Stimulated activated CD4-positive, alpha-beta T cell treated with anti-CD3 and anti-CD28 coated beads, Interleukin-12 subunit alpha, Interleukin-12 subunit beta, amount 100 ng/mL, for 48 hours (primary cell): ENCODE measurements around the gene ESR1.
"Not testable (repeated sequence)": the region's sequence is repeated elsewhere in the genome, so short reads cannot be mapped to it uniquely, and the experiment has no call there.

Experiments used
- DNase-seq, 3 donors: peaks; one replicate each; pipeline ENCODE4 v3.0.0-alpha.2; 2020; ENCODE audit warnings: low read depth in 2 of 3, low spot score in 1 of 3

Gene ESR1

GRCh38 chr6:152050451-152051195 is 243.1 kb downstream of the ESR1 start:
- no peak for DNase-seq

DNA sequence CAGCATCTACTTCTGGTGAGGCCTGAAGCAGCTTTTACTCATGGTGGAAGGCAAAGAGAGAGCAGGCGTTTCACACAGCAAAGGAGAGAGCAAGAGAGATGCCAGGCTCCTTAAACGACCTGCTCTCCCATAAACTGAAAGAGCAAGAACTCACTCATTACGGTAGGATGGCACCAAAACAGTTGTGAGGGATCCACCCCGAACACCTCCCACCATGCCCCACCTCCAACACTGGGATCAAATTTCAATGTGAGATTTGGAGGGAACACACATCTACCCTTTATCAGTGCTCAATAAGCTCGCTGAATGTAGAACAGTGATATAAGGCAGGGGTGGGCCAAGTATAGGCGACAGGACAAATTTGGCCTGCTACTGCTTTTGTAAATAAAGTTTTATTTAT is 244.6 kb downstream of the ESR1 start:
- DNase-seq = no peak

DNA sequence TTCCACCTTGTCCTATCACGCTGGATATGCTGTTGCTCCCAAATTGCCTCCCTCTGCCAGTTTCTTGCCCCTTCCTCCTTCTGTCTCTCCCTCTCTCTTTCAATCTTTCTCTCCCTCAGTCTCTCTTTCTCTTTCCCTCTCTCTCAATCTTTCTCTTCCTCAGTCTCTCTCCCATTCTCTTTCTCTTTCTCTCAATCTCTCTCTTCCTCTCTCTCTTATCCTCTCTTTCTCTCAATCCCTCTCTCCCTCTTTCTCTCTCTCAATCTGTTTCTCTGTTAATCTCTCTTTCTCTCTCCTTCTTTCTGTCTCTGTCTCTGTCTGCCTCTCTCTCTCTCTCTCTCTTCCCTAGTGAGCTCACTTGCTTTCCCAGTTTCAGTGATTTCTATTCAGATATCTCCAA is 245.8 kb downstream of the ESR1 start:
- no peak for DNase-seq

GRCh38 chr6:152054441-152054840 is 247.0 kb downstream of the ESR1 start:
- DNase-seq = no peak

DNA sequence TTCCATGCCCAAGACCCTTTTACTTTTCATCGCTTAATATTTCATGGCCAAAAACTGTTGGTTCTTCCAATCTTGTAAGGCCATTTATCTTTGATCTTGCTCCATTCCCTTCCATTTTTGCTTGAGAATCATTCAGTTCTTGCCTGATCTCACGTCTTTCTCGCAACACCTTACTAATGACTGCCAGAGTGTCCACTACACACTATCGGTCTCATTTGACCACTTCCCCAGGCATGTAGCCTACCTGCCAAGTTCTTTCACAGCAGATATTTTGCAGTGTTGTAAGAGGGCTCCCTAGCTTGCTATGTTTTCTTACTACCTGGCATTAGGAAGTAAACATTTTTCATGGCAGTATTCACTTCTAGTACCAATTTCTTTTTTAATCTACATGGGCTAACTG is 248.0 kb downstream of the ESR1 start:
- no peak for DNase-seq

DNA sequence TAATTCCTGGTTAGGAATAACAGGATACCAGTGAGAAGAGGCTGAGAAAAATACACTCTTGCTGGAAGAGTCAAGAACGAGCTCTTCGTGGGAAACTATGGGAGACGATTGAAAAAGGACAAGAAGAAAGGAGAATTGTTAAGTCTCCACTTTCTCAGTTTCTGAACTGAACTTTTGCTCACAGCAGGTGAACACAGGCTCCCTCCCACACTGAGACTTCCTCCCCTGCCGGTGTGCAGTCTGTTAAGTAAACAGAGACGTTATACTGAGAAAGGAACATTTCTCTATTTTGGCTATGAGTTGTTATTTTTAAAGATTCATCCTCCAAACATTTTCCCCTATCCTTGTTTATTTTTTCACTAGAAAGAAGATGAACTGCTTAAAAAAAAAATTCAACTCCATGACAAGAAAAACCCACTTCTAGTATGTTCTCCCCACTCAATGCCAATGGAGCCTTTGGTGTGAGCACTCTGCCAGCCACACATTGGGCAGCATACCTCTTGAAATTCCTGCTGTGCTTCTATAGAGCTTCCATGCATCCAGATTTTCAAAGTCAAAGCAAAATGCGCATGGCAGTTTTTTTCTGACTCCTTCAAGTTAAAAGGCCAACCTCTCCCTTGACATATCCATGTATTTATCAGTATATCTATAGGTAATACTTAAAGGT is 250.5 kb downstream of the ESR1 start:
- no peak for DNase-seq

- no peak for DNase-seq
These were observed 252.4 kb downstream of the ESR1 start for GRCh38 chr6:152059909-152060308.

DNA sequence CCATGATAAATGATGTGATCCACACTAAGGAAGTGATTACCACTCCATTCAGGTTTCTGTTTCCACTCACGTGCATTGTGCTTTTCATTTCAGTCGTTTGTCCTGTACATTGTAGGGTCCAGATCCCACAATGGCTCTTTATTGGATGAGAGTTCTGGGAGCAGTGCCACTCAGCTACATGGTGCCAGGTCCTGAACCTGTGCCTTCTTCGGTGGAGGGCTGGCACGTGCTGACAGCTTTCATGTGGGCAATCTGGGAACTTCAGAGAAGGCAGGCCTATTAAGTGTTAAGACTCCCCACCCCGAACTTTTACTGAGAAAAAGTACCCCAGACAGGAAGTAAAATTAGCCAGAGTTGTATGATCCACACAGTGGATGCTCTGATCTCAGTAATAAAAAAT is 255.0 kb downstream of the ESR1 start:
- DNase-seq = no peak

DNA sequence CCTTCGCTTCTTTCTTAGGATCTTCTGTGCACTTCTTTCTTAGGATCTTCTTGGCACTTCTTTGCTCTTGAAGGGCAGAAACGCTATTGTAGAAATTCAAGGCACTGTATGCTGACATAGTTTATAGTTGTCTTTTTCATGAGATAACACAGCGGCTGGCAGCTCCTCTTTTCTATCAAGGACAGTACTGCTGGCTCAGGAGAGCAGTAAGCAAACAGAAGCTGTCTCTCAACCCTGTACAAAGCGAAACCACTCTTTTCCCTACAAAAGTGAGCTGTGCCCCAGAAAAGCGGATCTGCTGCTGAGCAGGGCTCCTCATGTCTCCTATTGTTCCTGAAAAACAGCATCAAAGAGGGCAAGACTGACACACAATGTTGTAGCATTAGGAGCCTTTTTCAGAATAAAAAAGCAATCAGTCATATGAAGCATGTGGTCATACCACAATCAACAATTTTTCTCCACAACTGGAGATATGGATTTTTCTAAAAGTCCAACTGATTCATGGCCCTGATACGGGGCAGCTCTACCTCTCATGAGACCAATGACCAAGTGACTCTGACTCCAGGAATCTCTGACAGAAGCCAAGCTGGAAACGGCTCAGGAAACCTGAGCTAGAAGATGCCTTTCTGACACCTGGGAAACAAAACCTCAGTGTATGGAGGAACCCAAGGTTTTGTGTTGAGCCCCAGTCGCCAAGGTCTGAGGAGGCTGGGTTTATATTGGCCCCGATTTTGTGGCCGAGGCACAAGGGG is 255.9 kb downstream of the ESR1 start:
- no peak for DNase-seq

DNA sequence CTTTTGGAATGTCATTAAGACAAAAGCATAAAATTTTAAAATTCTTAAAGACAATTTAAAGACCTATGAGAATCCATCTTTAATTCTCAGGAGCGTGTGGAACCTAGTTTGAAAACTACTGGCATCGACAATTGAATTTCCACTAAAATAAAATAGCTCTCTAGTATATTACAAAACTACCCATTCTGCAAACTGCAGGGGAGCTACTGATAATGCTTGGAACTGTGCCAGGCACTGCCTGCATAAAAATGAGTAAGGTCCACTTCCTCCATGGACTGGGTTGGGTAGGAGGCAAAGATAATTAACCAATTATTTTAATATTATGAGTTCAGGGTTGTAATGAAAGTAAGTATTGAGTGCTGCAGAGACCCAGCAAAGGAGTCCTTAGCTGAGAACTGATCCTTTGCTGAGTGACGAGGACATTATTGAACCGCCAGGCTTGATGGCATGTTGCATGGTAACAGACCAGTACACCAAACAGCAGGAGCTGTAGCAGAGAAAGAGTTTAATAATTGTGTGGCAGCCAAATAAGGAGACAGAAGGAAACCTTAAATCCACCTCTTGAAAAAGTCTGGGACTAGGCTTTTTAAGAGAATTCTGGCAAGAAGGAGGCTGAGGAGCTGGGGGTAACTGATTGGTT is 261.3 kb downstream of the ESR1 start:
- no peak for DNase-seq

DNA sequence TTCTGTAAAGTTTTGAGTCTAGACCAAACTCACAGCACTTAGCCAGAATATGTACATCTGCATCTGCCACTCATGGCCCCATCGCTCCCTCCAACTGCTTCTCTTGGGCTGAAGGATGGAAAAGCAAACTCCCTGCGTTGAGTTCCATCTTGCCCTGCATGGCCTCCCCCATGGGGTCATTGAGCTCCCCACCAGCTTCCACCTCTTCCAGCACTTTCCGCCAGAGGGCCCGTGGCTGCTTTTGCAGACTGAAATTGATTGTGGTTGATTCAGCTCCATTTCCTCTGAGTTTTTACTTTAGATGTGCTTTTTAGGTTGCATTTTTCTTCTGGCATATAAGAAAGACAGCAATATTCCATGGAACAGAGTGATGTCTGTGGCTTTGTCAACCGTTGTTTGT is 263.1 kb downstream of the ESR1 start:
- no peak for DNase-seq

DNA sequence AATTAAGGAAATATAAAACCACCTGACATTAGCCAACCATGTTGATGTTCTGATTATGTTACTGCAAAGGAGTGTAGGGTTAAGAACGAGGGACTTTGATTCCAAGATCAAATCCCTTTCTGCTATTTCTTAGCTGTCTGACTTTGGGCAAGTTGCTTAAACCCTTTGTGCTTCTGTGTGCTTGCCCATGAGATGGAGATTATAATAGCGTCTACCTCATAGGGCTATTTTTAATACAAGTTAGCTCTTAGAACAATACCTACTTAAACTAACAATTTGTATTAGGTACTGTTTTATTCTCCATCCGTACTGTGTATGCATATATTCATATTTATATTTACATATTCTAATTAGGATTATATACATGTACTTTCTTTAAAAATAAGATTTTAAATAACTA is 263.8 kb downstream of the ESR1 start:
- DNase-seq = no peak

- DNase-seq = no peak
These were observed 264.4 kb downstream of the ESR1 start for GRCh38 chr6:152071843-152072242.

- not testable (repeated sequence) for DNase-seq
These were observed 268.8 kb downstream of the ESR1 start for GRCh38 chr6:152076242-152076641.

DNA sequence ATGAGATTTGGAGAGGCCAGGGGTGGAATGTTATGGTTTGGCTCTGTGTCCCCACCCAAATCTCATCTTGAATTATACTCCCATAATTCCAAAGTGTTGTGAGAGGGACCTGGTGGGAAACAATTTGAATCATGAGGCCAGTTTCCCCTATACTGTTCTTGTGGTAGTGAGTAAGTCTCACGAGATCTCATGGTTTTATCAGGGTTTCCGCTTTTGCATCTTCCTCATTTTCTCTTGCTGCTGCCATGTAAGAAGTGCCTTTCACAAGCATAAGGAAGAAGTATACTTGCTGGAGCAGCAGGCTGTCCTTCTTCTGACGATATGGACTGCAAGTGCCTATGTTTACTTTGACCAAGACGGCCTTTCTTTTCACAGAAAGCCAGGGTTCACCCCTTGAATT is 270.5 kb downstream of the ESR1 start:
- no peak for DNase-seq

- no peak for DNase-seq
These were observed 271.3 kb downstream of the ESR1 start for GRCh38 chr6:152078804-152079203.

DNA sequence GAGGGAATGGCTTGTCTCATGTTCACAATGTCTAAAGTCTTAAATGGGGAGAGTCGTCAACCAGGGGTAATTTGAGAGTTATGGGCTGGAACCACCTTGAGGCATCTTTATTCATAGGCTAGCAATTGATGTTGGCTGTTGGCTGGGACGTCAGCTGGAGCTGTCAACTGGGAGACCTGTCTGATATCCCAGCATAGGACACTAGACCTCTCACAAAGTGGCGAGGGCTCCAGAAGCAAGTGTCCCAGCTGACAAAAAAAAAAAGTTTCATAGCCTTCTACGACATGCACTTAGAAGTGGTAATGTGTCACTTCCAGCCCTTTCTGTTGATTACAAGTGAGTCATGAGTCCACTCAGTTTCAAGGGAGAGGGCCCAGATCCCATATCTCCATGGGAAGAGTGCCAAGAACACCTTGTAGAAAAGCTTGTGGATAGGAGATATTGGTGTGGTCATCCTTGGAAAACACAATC is 278.0 kb downstream of the ESR1 start:
- no peak for DNase-seq

DNA sequence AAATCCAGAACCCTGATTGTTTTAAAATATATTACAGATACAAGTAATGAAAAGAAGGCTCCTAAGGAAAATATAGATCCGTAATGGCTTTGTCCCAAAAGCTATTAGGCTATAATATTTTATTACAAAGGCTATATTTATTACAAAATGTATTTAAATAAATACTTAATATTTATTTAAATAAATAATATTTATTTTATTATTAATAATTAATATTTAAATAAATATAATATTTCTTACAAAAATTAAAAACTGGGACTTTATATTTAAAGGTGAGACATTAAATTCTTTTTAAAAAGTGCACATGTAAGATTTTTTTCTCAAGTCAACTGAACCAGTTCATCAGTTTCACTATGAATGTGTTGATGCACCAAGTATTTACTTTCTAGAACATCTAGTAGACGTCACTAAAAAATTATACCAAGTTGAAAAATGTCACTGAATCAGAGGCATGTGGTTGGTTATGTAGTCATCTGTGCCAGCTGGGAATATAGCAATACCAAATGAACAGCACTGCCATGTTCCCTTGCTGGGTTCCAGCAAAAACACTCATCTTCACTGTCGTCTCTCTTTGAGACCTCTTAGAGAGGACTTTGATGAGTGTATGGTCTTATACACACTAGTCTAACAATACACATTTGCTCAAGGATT is 278.9 kb downstream of the ESR1 start:
- DNase-seq = no peak

GRCh38 chr6:152087096-152087495 is 279.6 kb downstream of the ESR1 start:
- DNase-seq = no peak

DNA sequence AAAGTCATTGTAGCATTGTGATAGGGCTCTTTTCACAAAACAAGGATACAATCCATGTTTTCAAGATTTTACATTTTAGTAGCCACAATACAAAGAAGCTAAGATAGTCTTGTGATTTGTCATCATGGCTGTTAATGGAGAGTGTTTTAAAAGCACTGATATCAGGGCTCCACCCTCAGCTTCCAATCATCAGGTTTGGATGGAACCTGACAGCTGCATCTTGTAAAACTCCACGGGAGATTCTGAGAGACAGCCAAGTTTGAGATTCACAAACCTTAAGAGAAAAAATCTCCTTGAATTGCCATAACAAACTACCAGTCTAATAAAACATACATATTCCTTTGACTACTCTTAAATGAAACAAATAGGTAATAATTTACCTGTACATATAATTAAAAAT is 280.2 kb downstream of the ESR1 start:
- no peak for DNase-seq

- DNase-seq = no peak
These were observed 282.5 kb downstream of the ESR1 start for GRCh38 chr6:152089992-152090391.
